H1 (cell line): ENCODE results near the gene TCEA2. TPM values are rescaled to one million over a fixed set of nuclear protein-coding genes. Genes with fewer than 3 reads are reported as not detected.

Source experiments
- CTCF ChIA-PET: fragments of 300-600 bp; sonication (Branson Sonifier 250); formaldehyde crosslinking; loops from one replicate; lab custom pipeline; 2021; ENCODE audit not compliant: partially characterized antibody; lab: Charles Lee
- POLR2A ChIA-PET: fragments of 300-600 bp; sonication (Branson Sonifier 250); formaldehyde crosslinking; loops from one replicate; lab custom pipeline; 2021; ENCODE audit warnings: inconsistent platforms; ENCODE audit not compliant: partially characterized antibody; lab: Charles Lee
- DNase-seq, 2 experiments: peaks; one replicate each; pipeline versions ENCODE4 v3.0.0 to v3.0.0-alpha.2; 2010 to 2022; ENCODE audit warnings: low spot score in 2 of 2, low read depth in 1 of 2, mixed read lengths in 1 of 2
- FAIRE-seq: peaks from 2 replicates; lab custom pipeline; 2011; peaks lifted over from hg19 to GRCh38; lab: Jason Lieb, UNC
- H2AFZ ChIP-seq: 2 replicates; pipeline ENCODE4 v1.8.1; 2012; ENCODE audit warnings: low read length, inconsistent platforms
- H2AK5ac ChIP-seq: 2 replicates; pipeline ENCODE4 v1.6.1; 2013; ENCODE audit warnings: low read depth, low read length
- H2BK120ac ChIP-seq: replicated peaks from 2 replicates; pipeline ENCODE3; 2013; ENCODE audit warnings: low read depth, low read length, inconsistent platforms
- H2BK12ac ChIP-seq: 2 replicates; pipeline ENCODE4 v1.6.1; 2013; ENCODE audit warnings: low read depth, low read length
- H2BK15ac ChIP-seq: 2 replicates; pipeline ENCODE4 v1.6.1; 2013; ENCODE audit warnings: low read length
- H2BK20ac ChIP-seq: 2 replicates; pipeline ENCODE4 v1.6.1; 2013; ENCODE audit warnings: low read length
- H2BK5ac ChIP-seq: 2 replicates; pipeline ENCODE4 v1.6.1; 2013; ENCODE audit warnings: low read depth, low read length
- H3K14ac ChIP-seq: 2 replicates; pipeline ENCODE4 v1.6.1; 2013; ENCODE audit warnings: inconsistent platforms; ENCODE audit not compliant: insufficient read length
- H3K18ac ChIP-seq: 2 replicates; pipeline ENCODE4 v1.6.1; 2013; ENCODE audit warnings: low read length; ENCODE audit errors: extremely low read depth
- H3K23ac ChIP-seq: 2 replicates; pipeline ENCODE4 v1.6.1; 2013; ENCODE audit warnings: inconsistent platforms; ENCODE audit not compliant: insufficient read length
- H3K23me2 ChIP-seq: 2 replicates; pipeline ENCODE4 v1.6.1; 2013; ENCODE audit warnings: low read depth, low read length
- H3K27ac ChIP-seq: 2 replicates; pipeline ENCODE4 v1.6.1; 2011; ENCODE audit warnings: low read depth, low read length, inconsistent platforms
- H3K27me3 ChIP-seq, 4 experiments: replicated peaks in 1 of 4; 1 replicate in 1 of 4; 2 replicates in 3 of 4; pipeline versions ENCODE4 v1.6.1 to v1.8.1; 2011 to 2013; ENCODE audit warnings: low read length in 3 of 4, mild to moderate bottlenecking in 3 of 4, inconsistent platforms in 2 of 4, mixed read lengths in 2 of 4, moderate library complexity in 1 of 4; ENCODE audit not compliant: control insufficient read depth in 3 of 4, insufficient read depth in 3 of 4; ENCODE audit errors: extremely low read depth in 1 of 4
- H3K36me3 ChIP-seq, 4 experiments: 2 replicates each; pipeline versions ENCODE4 v1.6.1 to v1.8.1; 2011 to 2013; ENCODE audit warnings: mild to moderate bottlenecking in 4 of 4, low read length in 3 of 4, moderate library complexity in 2 of 4, control low read depth in 1 of 4, inconsistent platforms in 1 of 4; ENCODE audit not compliant: insufficient read depth in 4 of 4, control insufficient read depth in 2 of 4
- H3K4ac ChIP-seq: replicated peaks from 2 replicates; pipeline ENCODE3; 2013; ENCODE audit warnings: low read length, low read depth, mixed read lengths, inconsistent platforms; ENCODE audit not compliant: insufficient read length
- H3K4me1 ChIP-seq, 4 experiments: replicated peaks in 1 of 4; 1 replicate in 1 of 4; 2 replicates in 3 of 4; pipeline versions ENCODE4 v1.6.1 to v1.8.1; 2011 to 2013; ENCODE audit warnings: low read length in 3 of 4, inconsistent platforms in 2 of 4, mixed read lengths in 1 of 4; ENCODE audit not compliant: insufficient read depth in 4 of 4, control insufficient read depth in 3 of 4
- H3K4me2 ChIP-seq, 2 experiments: 2 replicates each; pipeline versions ENCODE4 v1.6.1 to v1.8.1; 2011 to 2013; ENCODE audit warnings: low read depth in 2 of 2, low read length in 2 of 2, control low read depth in 1 of 2, inconsistent platforms in 1 of 2, mild to moderate bottlenecking in 1 of 2; ENCODE audit not compliant: insufficient read depth in 1 of 2
- H3K4me3 ChIP-seq, 4 experiments: fragments of 200-600, 300-600 bp in 1 of 4; sonication (generic), shearing (Covaris generic), sonication (Bioruptor Twin) in 1 of 4; 2 replicates each; pipeline versions ENCODE4 v1.5.1 to v1.8.1; 2011 to 2016; ENCODE audit warnings: low read length in 4 of 4, low read depth in 3 of 4, control low read depth in 2 of 4, inconsistent platforms in 2 of 4, mild to moderate bottlenecking in 2 of 4, mixed read lengths in 1 of 4, moderate library complexity in 1 of 4; ENCODE audit not compliant: insufficient read depth in 2 of 4; ENCODE audit errors: extremely low read depth in 1 of 4
- H3K56ac ChIP-seq: replicated peaks from 2 replicates; pipeline ENCODE3; 2013; ENCODE audit warnings: low read depth, mild to moderate bottlenecking, mixed read lengths, low read length, inconsistent platforms; ENCODE audit not compliant: insufficient read length
- H3K79me1 ChIP-seq: 2 replicates; pipeline ENCODE4 v1.6.1; 2013; ENCODE audit warnings: low read depth, low read length, control low read depth
- H3K79me2 ChIP-seq, 2 experiments: 2 replicates each; pipeline versions ENCODE4 v1.6.1 to v1.8.1; 2012 to 2013; ENCODE audit warnings: low read length in 2 of 2, mild to moderate bottlenecking in 2 of 2, inconsistent platforms in 1 of 2; ENCODE audit not compliant: insufficient read depth in 2 of 2, control insufficient read depth in 1 of 2
- H3K9ac ChIP-seq, 4 experiments: replicated peaks in 1 of 4; 1 replicate in 1 of 4; 2 replicates in 3 of 4; pipeline versions ENCODE4 v1.6.1 to v1.8.1; 2011 to 2013; ENCODE audit warnings: low read depth in 3 of 4, low read length in 3 of 4, control low read depth in 2 of 4, mild to moderate bottlenecking in 2 of 4, moderate library complexity in 2 of 4, inconsistent platforms in 1 of 4; ENCODE audit errors: extremely low read depth in 1 of 4
- H3K9me3 ChIP-seq, 2 experiments: 2 replicates each; pipeline versions ENCODE4 v1.6.1 to v1.8.1; 2012 to 2013; ENCODE audit warnings: mild to moderate bottlenecking in 2 of 2, moderate library complexity in 2 of 2, control low read depth in 1 of 2, inconsistent platforms in 1 of 2, low read depth in 1 of 2, low read length in 1 of 2, mixed read lengths in 1 of 2; ENCODE audit not compliant: insufficient read depth in 2 of 2
- H4K20me1 ChIP-seq, 2 experiments: replicated peaks in 1 of 2; 2 replicates each; pipeline versions ENCODE3 to v1.8.1; 2011 to 2013; ENCODE audit warnings: inconsistent platforms in 2 of 2, low read length in 2 of 2, mild to moderate bottlenecking in 1 of 2; ENCODE audit not compliant: insufficient read depth in 2 of 2, control insufficient read depth in 1 of 2
- H4K5ac ChIP-seq: 2 replicates; pipeline ENCODE4 v1.6.1; 2013; ENCODE audit warnings: low read length, low read depth, mixed read lengths, inconsistent platforms; ENCODE audit not compliant: insufficient read length
- H4K8ac ChIP-seq: 2 replicates; pipeline ENCODE4 v1.8.0; 2013; ENCODE audit warnings: mild to moderate bottlenecking, moderate library complexity, low read length, inconsistent platforms; ENCODE audit not compliant: insufficient read depth; ENCODE audit errors: extremely low read depth
- H4K91ac ChIP-seq: replicated peaks from 2 replicates; pipeline ENCODE3; 2013; ENCODE audit warnings: low read length, mixed read lengths, inconsistent platforms; ENCODE audit not compliant: insufficient read length
- MAFK ChIP-seq: IDR thresholded peaks from 2 replicates; pipeline ENCODE4 v1.6.1; 2012; ENCODE audit warnings: low read depth, mild to moderate bottlenecking, improper control_type of control experiment, low read length
- RFX5 ChIP-seq: IDR thresholded peaks from 2 replicates; pipeline ENCODE4 v1.6.1; 2011; ENCODE audit warnings: low read depth, low read length, improper control_type of control experiment, borderline replicate concordance
- SUZ12 ChIP-seq: fragments of 200-600 bp; sonication (generic); IDR thresholded peaks from 2 replicates; pipeline ENCODE4 v1.6.1; 2012; ENCODE audit warnings: mild to moderate bottlenecking, inconsistent platforms, low read length, moderate library complexity, mixed read lengths
- TCF12 ChIP-seq: IDR thresholded peaks from 2 replicates; pipeline ENCODE4 v1.6.1; 2011; ENCODE audit warnings: low read depth, mild to moderate bottlenecking, low read length
- WGBS, 2 experiments: shearing (Covaris generic) in 1 of 2; methylation state at CpG; one replicate each; pipeline versions ENCODE4 v1.1.6 to v1.1.7; 2013 to 2015; ENCODE audit warnings: low lambda C conversion rate in 2 of 2, mixed read lengths in 2 of 2, inconsistent platforms in 1 of 2, low coverage in 1 of 2, missing lambda C conversion rate in 1 of 2; ENCODE audit not compliant: insufficient replicate concordance in 2 of 2, insufficient coverage in 1 of 2, insufficient read length in 1 of 2; ENCODE audit errors: extremely low coverage in 1 of 2, missing lambda C conversion rate in 1 of 2; 5-methylcytosine and 5-hydroxymethylcytosine counted together
- polyA plus RNA-seq, 7 experiments: library from polyadenylated mRNA; depleted of rRNA in 3 of 7; stranded (reverse) in 5 of 7; unstranded in 2 of 7; fragments of >200 nt in 5 of 7; fragments of 200-250 nt in 2 of 7; gene quantifications; 1 replicate in 5 of 7; 2 replicates in 1 of 7; 4 replicates in 1 of 7; pipeline versions ENCODE4 v1.2.1 to v1.2.3, GENCODE V29; 2011 to 2013; ENCODE audit warnings: missing spikeins in 2 of 7, mixed read lengths in 2 of 7
- total RNA-seq: library from RNA; stranded (reverse); fragmentation: NEBNext Ultra II Directional; extraction: Animal tissue kit (Norgen Biotek cat#: 25700); gene quantifications from 2 replicates; pipeline ENCODE4 v1.2.1, GENCODE V29; 2021

Gene TCEA2
- total and polyA plus RNA-seq, 2 of the 8 experiments (the other 6 are each of a cell fraction or from before 2014, with no cell fraction given), result 41.4 to 42.3 TPM

DNA sequence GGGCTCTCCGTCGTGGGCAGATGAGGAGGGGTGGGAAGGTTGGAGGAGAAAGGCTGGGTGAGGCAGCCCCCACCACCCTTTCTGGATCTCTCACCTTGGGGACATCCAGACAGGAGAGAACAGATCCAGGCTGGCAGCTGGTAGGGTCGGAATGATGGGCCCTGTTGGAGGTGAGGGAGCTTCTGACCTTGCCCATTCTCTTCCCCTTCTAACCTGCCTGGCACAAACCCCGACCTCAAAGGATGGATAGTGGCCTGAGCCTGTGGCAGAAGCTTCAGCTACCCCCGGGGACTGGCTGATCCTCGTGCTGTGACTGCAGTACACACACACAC, 50.4 kb downstream of the TCEA2 start:
- no peak overlapping the region for H2BK5ac ChIP-seq
- H3K4me1 ChIP-seq, result no peaks in the 10 kb centered on the region
- H3K4me2 ChIP-seq, result no peak overlapping the region
- no peak overlapping the region for H3K4ac ChIP-seq
- no peak overlapping the region for H3K27ac ChIP-seq
- peaks cover 0 to 2% of the 10 kb centered on the region in 2 experiments for H4K20me1 ChIP-seq
- 90% methylated on average over 6 of the region's 6 CpGs; no CpG with 5 or more reads in 1 of the 2 experiments for WGBS, 2 experiments
- no peak overlapping the region for H3K18ac ChIP-seq
- no peak overlapping the region for H3K56ac ChIP-seq
- H2AFZ ChIP-seq, result no peak overlapping the region
- H3K27me3 ChIP-seq, result no peaks in the 10 kb centered on the region
- H3K9ac ChIP-seq, result no peak overlapping the region
- H2AK5ac ChIP-seq, result no peak overlapping the region
- H3K4me3 ChIP-seq, result no peak overlapping the region
- no peaks in the 10 kb centered on the region for H3K36me3 ChIP-seq
- peak overlapping the region; percentile 25; the same call in 1 of the 2 replicates for H4K8ac ChIP-seq
- no peak for FAIRE-seq
- H2BK120ac ChIP-seq, result no peak overlapping the region
- H3K14ac ChIP-seq, result no peak overlapping the region
- H3K79me1 ChIP-seq, result no peaks in the 10 kb centered on the region
- TF ChIP-seq TCF12 (no peak), MAFK (no peak), RFX5 (no peak), SUZ12 (no peak)
- CTCF ChIA-PET, result interaction anchor here (1.1 to 10.1 kb wide), 4 partner anchors 12 to 71 kb away, joined by 3 to 144 read pairs (median 5); partner anchors contain the start of genes LKAAEAR1, OPRL1 and RGS19
- POLR2A ChIA-PET, result no interaction called here
- H3K23me2 ChIP-seq, result no peaks in the 10 kb centered on the region
- no peak overlapping the region for H2BK12ac ChIP-seq
- H3K79me2 ChIP-seq, result no peaks in the 10 kb centered on the region
- no peak for DNase-seq
- H2BK15ac ChIP-seq, result 0 out of 2 replicates have a peak overlapping the region, but pooled peaks have one; percentile 5
- no peak overlapping the region for H4K5ac ChIP-seq
- no peak overlapping the region for H4K91ac ChIP-seq
- H3K9me3 ChIP-seq, result no peaks in the 10 kb centered on the region
- H3K23ac ChIP-seq, result no peak overlapping the region
- no peak overlapping the region for H2BK20ac ChIP-seq
